Thoracic aorta (tissue), 2 donors: ENCODE results near the gene BTBD16. TPM values are rescaled to one million over a fixed set of nuclear protein-coding genes. Genes with fewer than 3 reads are reported as not detected.
A peak's percentile ranks its signal among the peaks of the same experiment; 100 is the strongest.

Source experiments
- ATAC-seq: fragments of 150-250 bp; one replicate; pipeline ENCODE4 v1.8.0; 2017; ENCODE audit warnings: low read depth; ENCODE audit not compliant: insufficient number of reproducible peaks, low FRiP score
- DNase-seq: peaks from one replicate; pipeline ENCODE4 v3.0.0-alpha.2; 2020; ENCODE audit warnings: low spot score
- H3K27ac ChIP-seq, 2 donors: fragments of 200-600 bp; sonication (generic); 1 replicate in 1 of 2; 2 replicates in 1 of 2; pipeline ENCODE4 v1.5.1; 2016; ENCODE audit warnings: mild to moderate bottlenecking in 2 of 2, moderate library complexity in 2 of 2
- H3K27me3 ChIP-seq: fragments of 200-600 bp; sonication (generic); replicated peaks from 2 replicates; pipeline ENCODE4 v1.6.0; 2016; ENCODE audit warnings: mild to moderate bottlenecking; ENCODE audit not compliant: insufficient read depth
- H3K36me3 ChIP-seq: fragments of 200-600 bp; sonication (generic); one replicate; pipeline ENCODE4 v1.5.1; 2016
- H3K4me1 ChIP-seq, 2 donors: fragments of 200-600 bp; sonication (generic); 1 replicate in 1 of 2; 2 replicates in 1 of 2; pipeline versions ENCODE4 v1.5.1 to v1.6.0; 2016; ENCODE audit warnings: low read depth in 2 of 2, mild to moderate bottlenecking in 1 of 2; ENCODE audit not compliant: control insufficient read depth in 1 of 2
- H3K4me3 ChIP-seq: fragments of 200-600 bp; sonication (generic); 2 replicates; pipeline ENCODE4 v1.5.1; 2016; ENCODE audit warnings: mild to moderate bottlenecking
- H3K9me3 ChIP-seq: fragments of 200-600 bp; sonication (generic); 2 replicates; pipeline ENCODE4 v1.5.1; 2016
- CTCF ChIP-seq: fragments of 200-600 bp; sonication (generic); IDR thresholded peaks from one replicate; pipeline ENCODE4 v1.5.1; 2019; ENCODE audit warnings: antibody characterized with exemption
- total RNA-seq, 2 donors: library from RNA; depleted of rRNA; stranded (reverse); fragments of >200 nt; gene quantifications; one replicate each; pipeline versions ENCODE4 v1.1.0 to v1.2.3, GENCODE V29; 2016

Gene BTBD16
- total RNA-seq, 2 donors from 2014 or later = not detected

GRCh38 chr10:122286867-122287266, 15.8 kb downstream of the BTBD16 start:
- no peaks in the 10 kb centered on the region for H3K27me3 ChIP-seq
- no peaks in the 10 kb centered on the region for H3K9me3 ChIP-seq
- TF ChIP-seq CTCF = peak; percentile 35
- ATAC-seq = peak; percentile 93
- peak; percentile 74 for DNase-seq
- peak overlapping the region; percentile 74 to 82 for H3K27ac ChIP-seq
- no peaks in the 10 kb centered on the region for H3K36me3 ChIP-seq
- H3K4me3 ChIP-seq = no peak overlapping the region
- H3K4me1 ChIP-seq = peaks cover 13 to 35% of the 10 kb centered on the region in 2 donors

- Histone ChIP-seq H3K4me3 (no peak overlapping the region), H3K27ac (peak overlapping the region; percentile 74 to 82), H3K27me3 (no peaks in the 10 kb centered on the region), H3K4me1 (peaks cover 12 to 28% of the 10 kb centered on the region in 2 donors), H3K9me3 (no peaks in the 10 kb centered on the region), H3K36me3 (no peaks in the 10 kb centered on the region)
- TF ChIP-seq CTCF = no peak
- DNase-seq (no peak), ATAC-seq (no peak)
Observed at GRCh38 chr10:122287570-122287969, 16.5 kb downstream of the BTBD16 start.

- H3K4me3 ChIP-seq = no peak overlapping the region
- H3K27me3 ChIP-seq = no peaks in the 10 kb centered on the region
- H3K27ac ChIP-seq = peak overlapping the region; percentile 42 to 82
Observed at GRCh38 chr10:122288262-122288661, 17.2 kb downstream of the BTBD16 start.

GRCh38 chr10:122288917-122289316, 17.8 kb downstream of the BTBD16 start:
- H3K9me3 ChIP-seq = no peaks in the 10 kb centered on the region
- DNase-seq = no peak
- no peak for TF ChIP-seq CTCF
- no peak overlapping the region for H3K4me3 ChIP-seq
- peak overlapping the region in 1 of 2 donors; percentile 82 for H3K27ac ChIP-seq
- H3K4me1 ChIP-seq = peaks cover 12 to 25% of the 10 kb centered on the region in 2 donors
- H3K27me3 ChIP-seq = no peaks in the 10 kb centered on the region
- no peak for ATAC-seq
- no peaks in the 10 kb centered on the region for H3K36me3 ChIP-seq

More at GRCh38 chr10:122288262-122288661, 17.2 kb downstream of the BTBD16 start:
- ATAC-seq (no peak), DNase-seq (no peak)
- no peak for TF ChIP-seq CTCF
- Histone ChIP-seq H3K4me1 (peaks cover 12 to 25% of the 10 kb centered on the region in 2 donors), H3K36me3 (no peaks in the 10 kb centered on the region), H3K9me3 (no peaks in the 10 kb centered on the region)

- Histone ChIP-seq H3K36me3 (no peaks in the 10 kb centered on the region), H3K27ac (no peak overlapping the region), H3K4me1 (peaks cover 12 to 25% of the 10 kb centered on the region in 2 donors), H3K27me3 (no peaks in the 10 kb centered on the region), H3K9me3 (no peaks in the 10 kb centered on the region), H3K4me3 (no peak overlapping the region)
- DNase-seq = no peak
- ATAC-seq = no peak
- TF ChIP-seq CTCF = no peak
Observed at GRCh38 chr10:122290334-122290733, 19.2 kb downstream of the BTBD16 start.
